DMS 273 (cell line): ENCODE measurements around the gene CCDC83.
"Not testable (repeated sequence)": the region's sequence is repeated elsewhere in the genome, so short reads cannot be mapped to it uniquely, and the experiment has no call there.

Source experiments
- DNase-seq: peaks from one replicate; lab custom pipeline; 2025; ENCODE audit not compliant: unreplicated experiment; lab: John Stamatoyannopoulos, UW

CCDC83 gene

DNA sequence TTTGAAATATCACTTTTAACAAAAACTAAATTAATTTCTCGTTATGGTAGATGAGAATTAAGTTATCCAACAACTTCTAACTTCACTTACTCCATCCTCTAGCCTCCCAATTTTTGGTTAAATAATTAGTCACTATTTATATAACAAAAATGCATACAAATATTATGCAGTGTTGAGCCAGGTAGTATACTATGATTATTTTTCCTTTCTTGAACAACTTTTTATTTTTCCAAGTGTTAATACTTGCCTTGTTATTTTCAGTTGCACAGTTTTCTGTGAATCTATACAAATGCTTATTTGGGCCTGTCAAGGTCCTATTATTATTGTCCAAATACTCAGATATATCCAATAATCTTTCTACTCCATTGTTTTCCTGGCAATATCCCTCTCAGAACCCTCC lies 19.9 kb upstream of the CCDC83 start:
- DNase-seq, result no peak

DNA sequence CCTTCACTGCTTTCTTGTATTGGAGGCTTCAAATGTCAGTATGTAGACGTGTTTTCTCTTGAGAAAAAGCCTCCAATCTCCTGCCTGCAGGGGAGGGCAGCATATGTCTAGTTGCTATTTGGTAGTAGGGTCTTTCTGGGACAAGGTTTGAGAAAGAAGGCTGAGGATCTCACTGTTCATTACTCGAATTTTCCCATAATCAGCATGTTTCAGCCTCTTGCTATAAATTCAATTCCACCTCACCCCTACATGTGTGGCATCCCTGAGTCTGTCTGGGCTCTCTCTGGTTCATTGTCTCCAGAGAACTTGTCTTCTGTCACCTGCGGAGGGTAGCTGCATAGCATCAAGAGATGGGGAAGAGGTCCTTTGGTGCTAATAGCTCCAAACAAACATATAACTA lies 19.5 kb upstream of the CCDC83 start:
- DNase-seq, result no peak

DNA sequence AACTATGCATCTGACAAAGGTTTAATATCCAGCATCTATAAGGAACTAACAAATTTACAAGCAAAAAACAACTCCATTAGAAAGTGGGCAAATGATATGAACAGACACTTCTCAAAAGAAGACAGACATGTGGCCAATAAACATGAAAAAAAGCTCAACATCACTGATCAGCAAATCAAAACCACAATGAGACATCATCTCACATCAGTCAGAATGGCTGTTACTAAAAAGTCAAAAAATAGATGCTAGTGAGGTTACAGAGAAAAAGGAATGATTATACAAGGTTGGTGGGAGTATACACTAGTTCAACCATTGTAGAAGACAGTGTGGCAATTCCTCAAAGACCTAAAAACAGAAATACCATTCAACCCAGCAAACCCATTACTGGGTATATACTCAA lies 14.3 kb upstream of the CCDC83 start:
- not testable (repeated sequence) for DNase-seq

GRCh38 chr11:85843929-85844328 lies 11.3 kb upstream of the CCDC83 start:
- DNase-seq, result no peak

- no peak for DNase-seq
Observed at GRCh38 chr11:85844439-85845123, 10.6 kb upstream of the CCDC83 start.

- DNase-seq, result no peak
Observed at GRCh38 chr11:85845124-85845631, 10.0 kb upstream of the CCDC83 start.

- DNase-seq, result no peak
Observed at GRCh38 chr11:85847436-85847835, 7.7 kb upstream of the CCDC83 start.

DNA sequence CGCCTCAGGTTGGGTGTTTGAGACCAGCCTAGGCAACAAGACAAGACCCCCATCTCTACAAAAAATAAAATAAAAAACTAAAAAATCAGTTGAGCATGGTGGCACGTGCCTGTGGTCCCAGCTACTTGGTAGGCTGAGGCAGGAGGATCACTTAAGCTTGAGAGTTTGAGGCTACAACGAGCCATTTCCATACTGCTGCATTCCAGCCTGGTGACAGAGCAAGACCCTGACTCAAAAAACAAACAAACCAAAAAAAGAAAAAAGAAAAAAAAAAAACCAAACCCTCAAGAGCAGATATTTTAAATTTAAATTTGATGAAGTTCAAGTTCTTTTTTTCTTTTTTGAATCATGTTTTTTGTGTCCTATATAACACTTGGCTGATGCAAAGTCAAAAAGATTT lies 7.2 kb upstream of the CCDC83 start:
- DNase-seq, result no peak

- DNase-seq, result no peak
Observed at GRCh38 chr11:85848556-85848955, 6.6 kb upstream of the CCDC83 start.

DNA sequence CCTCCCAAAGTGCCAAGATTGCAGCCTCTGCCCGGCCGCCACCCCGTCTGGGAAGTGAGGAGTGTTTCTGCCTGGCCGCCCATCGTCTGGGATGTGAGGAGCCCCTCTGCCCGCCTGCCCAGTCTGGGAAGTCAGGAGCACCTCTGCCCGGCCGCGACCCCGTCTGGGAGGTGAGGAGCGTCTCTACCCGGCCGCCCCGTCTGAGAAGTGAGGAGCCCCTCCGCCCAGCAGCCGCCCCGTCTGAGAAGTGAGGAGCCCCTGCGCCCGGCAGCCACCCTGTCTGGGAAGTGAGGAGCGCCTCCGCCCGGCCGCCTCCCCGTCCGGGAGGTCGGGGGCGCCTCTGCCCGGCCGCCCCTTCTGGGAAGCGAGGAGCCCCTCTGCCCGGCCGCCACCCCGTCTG lies 2.4 kb upstream of the CCDC83 start:
- not testable (repeated sequence) for DNase-seq

- not testable (repeated sequence) for DNase-seq
Observed at GRCh38 chr11:85853541-85853940, 1.6 kb upstream of the CCDC83 start.

GRCh38 chr11:85854212-85854556 lies 999 bp upstream of the CCDC83 start:
- no peak for DNase-seq

- DNase-seq, result peak; percentile 94
Observed at GRCh38 chr11:85854557-85855340, 434 bp upstream of the CCDC83 start.

DNA sequence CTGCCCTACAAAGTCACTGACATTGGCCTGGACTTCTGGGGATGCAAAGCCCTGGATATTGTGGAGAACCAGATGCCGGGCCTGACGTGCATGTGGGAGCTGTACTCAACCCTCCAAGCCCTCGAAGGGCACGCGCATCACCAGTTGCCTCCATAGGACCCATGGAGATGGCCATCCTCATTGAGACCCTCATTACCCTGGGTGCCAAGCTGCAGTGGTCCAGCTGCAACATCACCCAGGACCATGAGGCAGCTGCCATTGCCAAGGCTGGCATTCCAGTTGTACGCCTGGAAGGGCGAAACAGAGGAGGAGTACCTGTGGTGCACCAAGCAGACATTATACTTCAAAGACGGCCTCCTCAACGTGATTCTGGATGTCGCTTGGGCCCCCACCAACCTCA lies 1.9 kb downstream of the CCDC83 start:
- no peak for DNase-seq

DNA sequence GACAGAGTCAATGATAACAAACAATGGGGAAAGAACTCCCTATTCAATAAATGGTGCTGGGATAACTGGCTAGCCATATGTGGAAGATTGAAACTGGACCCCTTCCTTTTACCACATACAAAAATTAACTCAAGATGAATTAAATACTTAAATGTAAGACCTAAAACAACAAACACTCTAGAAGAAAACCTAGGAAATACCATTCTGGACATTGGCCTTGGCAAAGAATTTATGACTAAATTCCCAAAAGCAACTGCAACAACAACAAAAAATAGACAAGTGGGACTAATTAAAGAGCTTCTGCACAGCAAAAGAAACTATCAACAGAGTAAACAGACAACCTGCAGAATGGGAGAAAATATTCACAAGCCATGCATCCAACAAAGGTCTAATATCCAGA lies 4.4 kb downstream of the CCDC83 start:
- not testable (repeated sequence) for DNase-seq

GRCh38 chr11:85863855-85864254 lies 8.7 kb downstream of the CCDC83 start:
- DNase-seq, result no peak

DNA sequence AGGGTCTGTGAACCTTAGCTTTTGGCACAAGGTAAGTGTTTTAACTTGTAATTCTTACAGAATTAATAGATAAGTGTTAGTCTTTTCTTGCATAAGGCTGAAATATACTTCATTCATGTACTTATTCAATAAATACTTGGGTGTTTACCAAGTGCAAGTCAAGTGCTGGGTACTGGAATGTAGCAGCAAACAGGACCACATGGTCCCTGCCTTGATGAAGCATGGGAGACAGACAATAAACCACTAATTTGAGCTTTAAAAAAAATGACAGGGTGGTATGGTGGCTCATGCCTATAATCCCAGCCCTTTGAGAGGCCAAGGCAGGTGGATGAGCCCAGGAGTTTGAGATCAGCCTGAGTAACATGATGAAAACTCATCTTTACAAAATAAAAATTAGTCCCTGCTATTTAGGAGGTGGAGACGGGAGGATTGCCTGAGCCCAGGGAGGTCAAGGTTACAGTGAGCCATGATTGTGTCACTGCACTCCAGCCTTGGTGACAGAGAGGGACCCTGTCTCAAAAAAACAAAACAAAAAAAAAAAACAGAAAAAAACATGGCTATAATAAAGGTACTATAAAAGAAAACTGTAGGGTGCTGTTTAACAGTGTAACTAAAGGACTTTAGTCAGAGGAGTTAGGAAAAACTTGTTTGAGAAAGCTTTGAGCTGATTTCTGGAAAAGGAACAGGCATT lies 11.1 kb downstream of the CCDC83 start:
- DNase-seq, result no peak

DNA sequence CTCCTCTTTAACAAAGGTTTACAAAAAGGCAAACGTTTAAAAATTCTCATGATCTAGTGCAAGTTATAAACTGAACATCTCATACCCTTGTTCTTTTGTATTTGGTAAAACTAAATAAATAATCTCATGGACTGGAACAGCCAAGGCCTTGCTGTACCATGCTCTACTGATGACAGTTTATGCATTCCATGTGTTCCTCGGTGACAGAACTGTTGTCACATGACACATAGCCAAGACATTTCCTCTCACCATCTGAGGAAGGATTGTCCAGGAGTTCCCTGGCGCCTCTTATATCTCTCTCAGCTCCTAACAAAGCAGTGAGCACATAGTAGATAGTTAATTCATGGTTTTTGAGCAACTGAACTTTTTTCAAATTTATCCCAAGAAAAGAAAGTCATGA lies 12.6 kb downstream of the CCDC83 start:
- no peak for DNase-seq

DNA sequence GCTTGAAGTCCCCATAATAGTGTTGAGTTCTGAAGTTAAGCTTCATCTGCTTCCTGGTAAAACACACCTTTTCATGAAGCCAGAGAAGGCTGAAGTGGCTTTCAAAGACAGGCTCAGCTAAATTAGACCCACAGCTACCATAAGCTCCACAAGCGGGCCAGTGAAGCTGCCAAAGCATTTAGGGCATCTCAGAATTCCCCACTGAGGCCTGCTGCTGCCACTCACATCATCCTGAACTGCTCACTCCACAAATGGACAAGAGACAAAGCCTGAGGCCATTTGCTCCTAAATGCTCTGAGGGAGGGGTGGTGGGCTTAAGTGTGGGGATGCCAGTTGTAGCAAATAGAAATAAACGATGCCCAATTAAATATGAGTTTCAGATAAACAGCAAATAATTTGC lies 14.6 kb downstream of the CCDC83 start:
- DNase-seq, result no peak

DNA sequence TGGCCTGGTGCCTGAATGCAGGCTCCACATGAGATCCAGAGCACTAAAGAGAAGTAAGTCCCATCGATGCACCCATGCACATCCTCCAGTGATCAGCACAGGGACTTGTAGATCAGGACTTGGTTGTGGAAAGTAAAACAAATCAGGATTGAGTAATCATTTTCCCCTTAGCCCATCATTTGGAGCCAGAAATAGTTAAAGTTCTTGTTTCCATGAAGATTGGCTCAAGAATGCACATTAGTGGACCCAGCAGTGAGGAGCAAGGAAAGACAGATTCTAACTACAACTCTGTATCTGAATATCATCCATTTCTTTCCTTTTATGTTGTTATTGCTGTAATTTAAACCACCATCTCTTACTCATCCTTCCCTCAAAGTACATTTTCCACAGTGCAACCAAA lies 19.1 kb downstream of the CCDC83 start:
- DNase-seq, result no peak

GRCh38 chr11:85875505-85875904 lies 20.3 kb downstream of the CCDC83 start:
- DNase-seq, result no peak

DNA sequence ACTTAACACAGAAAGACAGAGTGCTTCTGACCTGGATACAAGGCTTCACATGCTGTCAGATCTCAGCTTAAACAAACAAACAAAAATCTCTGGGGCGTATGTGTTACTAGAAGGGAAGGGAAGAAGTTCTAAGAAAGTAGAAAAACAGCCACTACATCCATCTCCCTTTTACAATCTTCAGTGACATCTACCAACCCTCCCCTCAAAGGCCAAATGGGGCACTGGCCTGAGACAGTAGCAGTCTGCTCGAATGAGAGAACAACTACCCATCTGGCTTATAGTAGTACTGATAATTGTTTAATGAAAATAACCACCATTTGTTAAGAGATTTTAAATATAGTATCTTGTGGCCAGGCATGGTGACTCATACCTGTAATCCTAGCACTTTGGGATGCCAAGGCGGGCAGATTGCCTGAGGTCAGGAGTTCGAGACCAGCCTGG lies 29.4 kb downstream of the CCDC83 start:
- peak; percentile 1 for DNase-seq
